MM.1S (cell line): ENCODE results near the gene SMIM1.

Source experiments
- DNase-seq: peaks from one replicate; pipeline ENCODE4 v3.0.0-alpha.2; 2015
- H2AFZ ChIP-seq: fragments of 300-600 bp; sonication (generic); 2 replicates; pipeline ENCODE4 v1.6.0; 2016; ENCODE audit warnings: antibody characterized with exemption, low read length
- H3F3A ChIP-seq: fragments of 300-600 bp; sonication (generic); 2 replicates; pipeline ENCODE4 v1.6.1; 2016; ENCODE audit warnings: mild to moderate bottlenecking, antibody characterized with exemption, low read length, moderate library complexity, mixed read lengths; ENCODE audit not compliant: insufficient read depth
- H3K27ac ChIP-seq: fragments of 300-600 bp; sonication (generic); 2 replicates; pipeline ENCODE4 v1.5.1; 2016; ENCODE audit warnings: mild to moderate bottlenecking, low read length
- H3K27me3 ChIP-seq: fragments of 300-600 bp; sonication (generic); replicated peaks from 2 replicates; pipeline ENCODE4 v1.6.0; 2016; ENCODE audit warnings: low read length; ENCODE audit not compliant: insufficient read depth
- H3K36me3 ChIP-seq: fragments of 300-600 bp; sonication (generic); replicated peaks from 2 replicates; pipeline ENCODE4 v1.6.1; 2016; ENCODE audit warnings: mild to moderate bottlenecking, low read length, mixed read lengths; ENCODE audit not compliant: insufficient read depth
- H3K4me1 ChIP-seq: fragments of 300-600 bp; sonication (generic); 2 replicates; pipeline ENCODE4 v1.6.1; 2016; ENCODE audit warnings: low read length, mixed read lengths
- H3K4me2 ChIP-seq: fragments of 300-600 bp; sonication (generic); 2 replicates; pipeline ENCODE4 v1.6.0; 2016; ENCODE audit warnings: low read depth, low read length
- H3K4me3 ChIP-seq: fragments of 300-600 bp; sonication (generic); 2 replicates; pipeline ENCODE4 v1.5.1; 2016; ENCODE audit warnings: low read length, mixed read lengths
- H3K79me2 ChIP-seq: fragments of 300-600 bp; sonication (generic); 2 replicates; pipeline ENCODE4 v1.6.1; 2016; ENCODE audit warnings: mixed run types, low read length, mixed read lengths
- H3K9ac ChIP-seq: fragments of 300-600 bp; sonication (generic); 2 replicates; pipeline ENCODE4 v1.6.1; 2016; ENCODE audit warnings: low read length, mixed read lengths
- H3K9me2 ChIP-seq: fragments of 300-600 bp; sonication (generic); replicated peaks from 2 replicates; pipeline ENCODE4 v1.6.1; 2016; ENCODE audit warnings: mild to moderate bottlenecking, low read length, mixed read lengths; ENCODE audit not compliant: insufficient read depth
- H3K9me3 ChIP-seq: fragments of 300-600 bp; sonication (generic); replicated peaks from 2 replicates; pipeline ENCODE4 v1.6.1; 2016; ENCODE audit warnings: mild to moderate bottlenecking, low read length, mixed read lengths; ENCODE audit not compliant: insufficient read depth
- H4K20me1 ChIP-seq: fragments of 300-600 bp; sonication (generic); 2 replicates; pipeline ENCODE4 v1.6.1; 2016; ENCODE audit warnings: mild to moderate bottlenecking, low read length, moderate library complexity, mixed read lengths; ENCODE audit not compliant: insufficient read depth
- CTCF ChIP-seq: fragments of 300-600 bp; sonication (generic); IDR thresholded peaks from 2 replicates; pipeline ENCODE4 v1.5.1; 2016; ENCODE audit warnings: antibody characterized with exemption, low read length, mixed read lengths
- EZH2 ChIP-seq: fragments of 300-600 bp; sonication (generic); optimal IDR thresholded peaks from 2 replicates; pipeline ENCODE3; 2017; ENCODE audit warnings: low read depth, mild to moderate bottlenecking, antibody characterized with exemption, low read length, mixed read lengths
- EZH2phosphoT487 ChIP-seq: fragments of 300-600 bp; sonication (generic); IDR thresholded peaks from 2 replicates; pipeline ENCODE4 v1.6.1; 2018; ENCODE audit warnings: antibody characterized with exemption, low read length

SMIM1 gene

GRCh38 chr1:3778590-3779264 lies 6.2 kb downstream of the SMIM1 start:
- 0 out of 2 replicates have a peak, but pooled peaks cover 6% of the 10 kb centered on the region for H3K36me3 ChIP-seq
- TF ChIP-seq EZH2 (no peak), CTCF (no peak), EZH2phosphoT487 (no peak)
- no peak for DNase-seq

GRCh38 chr1:3779265-3779911 lies 6.8 kb downstream of the SMIM1 start:
- TF ChIP-seq CTCF: no peak
- no peak for TF ChIP-seq EZH2
- no peak for TF ChIP-seq EZH2phosphoT487
- Histone ChIP-seq H3K9ac (no peak overlapping the region), H3F3A (no peaks in the 10 kb centered on the region), H3K4me3 (no peak overlapping the region), H3K9me2 (no peaks in the 10 kb centered on the region), H3K4me1 (peaks cover 13% of the 10 kb centered on the region), H3K79me2 (no peaks in the 10 kb centered on the region), H3K4me2 (no peak overlapping the region), H3K27me3 (no peaks in the 10 kb centered on the region), H2AFZ (no peak overlapping the region), H3K9me3 (no peaks in the 10 kb centered on the region), H4K20me1 (no peaks in the 10 kb centered on the region), H3K36me3 (0 out of 2 replicates have a peak, but pooled peaks cover 6% of the 10 kb centered on the region), H3K27ac (no peak overlapping the region)
- DNase-seq: no peak

More at GRCh38 chr1:3778590-3779264, 6.2 kb downstream of the SMIM1 start:
- no peak overlapping the region for H3K4me3 ChIP-seq
- H3F3A ChIP-seq: no peaks in the 10 kb centered on the region
- H2AFZ ChIP-seq: no peak overlapping the region
- H3K79me2 ChIP-seq: no peaks in the 10 kb centered on the region
- H3K9ac ChIP-seq: no peak overlapping the region
- no peak overlapping the region for H3K4me2 ChIP-seq
- no peaks in the 10 kb centered on the region for H3K9me2 ChIP-seq
- peaks cover 13% of the 10 kb centered on the region for H3K4me1 ChIP-seq
- H3K9me3 ChIP-seq: no peaks in the 10 kb centered on the region
- H3K27ac ChIP-seq: no peak overlapping the region
- no peaks in the 10 kb centered on the region for H3K27me3 ChIP-seq
- H4K20me1 ChIP-seq: no peaks in the 10 kb centered on the region

- H3K9me2 ChIP-seq: no peaks in the 10 kb centered on the region
- no peak overlapping the region for H3K27ac ChIP-seq
- H3K4me1 ChIP-seq: peaks cover 13% of the 10 kb centered on the region
- no peak overlapping the region for H3K9ac ChIP-seq
- H3K79me2 ChIP-seq: no peaks in the 10 kb centered on the region
- no peaks in the 10 kb centered on the region for H4K20me1 ChIP-seq
- no peaks in the 10 kb centered on the region for H3K9me3 ChIP-seq
- H3K4me3 ChIP-seq: no peak overlapping the region
- H3F3A ChIP-seq: no peaks in the 10 kb centered on the region
- H2AFZ ChIP-seq: no peak overlapping the region
- H3K4me2 ChIP-seq: no peak overlapping the region
- TF ChIP-seq EZH2: no peak
- no peak for TF ChIP-seq EZH2phosphoT487
- TF ChIP-seq CTCF: no peak
- H3K27me3 ChIP-seq: no peaks in the 10 kb centered on the region
- DNase-seq: no peak
- H3K36me3 ChIP-seq: 0 out of 2 replicates have a peak, but pooled peaks cover 6% of the 10 kb centered on the region
Observed at GRCh38 chr1:3779912-3780416, 7.4 kb downstream of the SMIM1 start.
